ENCODE data around the gene C22orf15.

The C22orf15 gene

GRCh38 chr22:23762842-23763578, at the start of gene C22orf15:
C22orf15 (plus strand) TSS chr22:23762990; CDS start chr22:23763307, 317 bp downstream.
- peak in 1 of 2 donors; percentile 28 for DNase-seq

GRCh38 chr22:23713696-23714595, 48.8 kb upstream of the C22orf15 start:
- DNase-seq, result no peak

DNA sequence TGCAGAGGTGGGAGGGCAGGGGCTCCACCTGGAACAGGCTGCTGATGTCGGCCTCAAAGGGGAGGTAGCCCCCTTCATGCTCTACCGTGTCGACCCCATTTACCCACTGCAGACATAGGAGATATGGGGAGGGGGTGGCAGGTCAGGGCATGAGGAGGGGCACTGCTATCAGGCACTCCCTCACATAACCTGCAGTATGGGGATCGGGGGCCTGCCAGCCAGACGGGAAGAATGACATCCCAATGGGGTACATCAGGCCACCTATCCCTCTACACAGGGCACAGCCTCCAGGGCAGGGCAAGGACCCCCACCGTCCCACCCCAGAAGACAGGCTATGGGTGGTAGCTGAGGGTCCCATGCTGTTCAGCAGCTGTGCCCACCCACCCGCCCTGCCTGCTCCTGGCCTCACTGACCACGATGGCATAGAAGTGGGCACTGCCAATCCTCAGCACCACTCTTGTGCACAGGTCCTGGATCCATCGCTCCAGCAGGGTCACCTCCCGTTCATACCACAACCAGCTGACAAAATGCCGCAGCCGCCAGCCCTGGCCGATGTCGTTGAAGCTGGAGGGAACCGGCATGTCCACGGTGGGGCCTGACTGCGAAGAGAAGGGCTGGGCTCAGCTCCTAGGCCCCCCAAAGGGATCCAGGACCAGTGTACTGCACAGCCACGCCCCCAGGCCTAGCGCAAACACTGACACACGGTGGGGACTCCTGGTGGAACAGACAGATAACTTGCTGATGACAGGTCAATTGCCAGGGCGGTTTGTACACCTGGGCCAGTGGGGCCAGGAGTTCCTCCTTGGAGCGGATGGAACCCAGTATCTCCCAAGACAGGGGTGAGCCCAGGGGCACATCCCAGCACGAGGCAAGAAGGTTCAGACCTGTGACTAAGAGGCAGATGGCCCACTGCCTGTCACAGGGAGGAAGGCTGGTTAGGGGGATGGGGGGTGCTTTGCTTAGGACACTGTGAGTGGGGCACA, 47.9 kb upstream of the C22orf15 start:
- DNase-seq, result no peak

GRCh38 chr22:23715806-23716375, 46.9 kb upstream of the C22orf15 start:
- DNase-seq, result no peak

GRCh38 chr22:23716811-23717801, 45.7 kb upstream of the C22orf15 start:
- peak; percentile 79 to 84 for DNase-seq

DNA sequence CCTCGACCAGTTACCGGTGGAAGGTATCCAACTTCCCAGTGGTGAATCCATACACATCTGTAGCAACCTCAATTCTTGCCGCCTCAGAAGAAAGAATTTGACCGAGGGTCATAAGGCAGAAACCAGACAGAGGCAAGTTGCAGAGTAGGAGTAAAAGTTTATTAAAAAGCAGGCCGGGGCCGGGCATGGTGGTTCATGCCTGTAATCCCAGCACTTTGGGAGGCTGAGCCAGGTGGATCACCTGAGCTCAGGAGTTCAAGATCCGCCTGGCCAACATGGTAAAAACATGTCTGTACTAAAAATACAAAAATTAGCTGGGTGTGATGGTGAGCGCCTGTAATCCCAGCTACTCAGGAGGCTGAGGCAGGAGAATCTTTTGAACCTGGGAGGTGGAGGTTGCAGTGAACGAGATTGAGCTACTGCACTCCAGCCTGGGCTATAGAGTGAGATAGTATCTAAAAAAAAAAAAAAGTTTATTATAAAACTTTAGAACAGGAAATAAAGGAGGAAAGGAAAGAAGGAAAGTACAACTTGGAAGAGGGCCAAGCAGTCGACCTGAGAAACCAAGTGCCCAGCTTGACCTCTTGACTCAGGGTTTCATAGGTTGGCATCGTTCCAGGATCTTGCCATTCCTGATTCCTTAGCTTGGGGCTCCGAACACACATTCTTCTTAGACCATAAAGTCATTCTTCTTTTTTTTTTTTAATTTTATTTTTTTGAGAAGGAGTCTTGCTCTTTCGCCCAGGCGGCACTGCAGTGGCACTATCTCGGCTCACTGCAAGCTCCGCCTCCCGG, 44.2 kb upstream of the C22orf15 start:
- DNase-seq, result no peak

GRCh38 chr22:23720855-23721254, 41.9 kb upstream of the C22orf15 start:
- no peak for DNase-seq

GRCh38 chr22:23722160-23722559, 40.6 kb upstream of the C22orf15 start:
- no peak for DNase-seq

- no peak for DNase-seq
Observed at GRCh38 chr22:23722724-23723123, 40.1 kb upstream of the C22orf15 start.

GRCh38 chr22:23728108-23728507, 34.7 kb upstream of the C22orf15 start:
- DNase-seq, result peak in 1 of 2 donors; percentile 9

DNA sequence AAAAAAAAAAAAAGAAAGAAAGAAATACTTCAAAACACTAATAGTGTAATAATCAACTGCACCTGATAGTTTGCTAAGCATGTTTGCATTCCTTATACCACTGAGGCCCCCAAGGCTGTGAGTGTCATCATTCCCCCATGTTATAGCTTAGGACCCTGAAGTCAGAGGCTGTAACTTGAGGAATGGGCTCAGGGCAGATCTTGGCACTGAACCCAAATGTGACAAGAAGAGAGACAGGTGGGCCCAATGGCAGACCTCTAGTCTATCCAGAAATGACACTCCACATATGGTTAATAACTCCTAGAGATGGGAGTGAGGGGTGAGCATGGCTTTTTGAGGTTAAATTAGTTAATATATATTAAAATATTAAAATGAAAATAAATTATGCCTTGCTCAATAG, 25.1 kb upstream of the C22orf15 start:
- no peak for DNase-seq

GRCh38 chr22:23742505-23743264, 20.1 kb upstream of the C22orf15 start:
- no peak for DNase-seq

DNA sequence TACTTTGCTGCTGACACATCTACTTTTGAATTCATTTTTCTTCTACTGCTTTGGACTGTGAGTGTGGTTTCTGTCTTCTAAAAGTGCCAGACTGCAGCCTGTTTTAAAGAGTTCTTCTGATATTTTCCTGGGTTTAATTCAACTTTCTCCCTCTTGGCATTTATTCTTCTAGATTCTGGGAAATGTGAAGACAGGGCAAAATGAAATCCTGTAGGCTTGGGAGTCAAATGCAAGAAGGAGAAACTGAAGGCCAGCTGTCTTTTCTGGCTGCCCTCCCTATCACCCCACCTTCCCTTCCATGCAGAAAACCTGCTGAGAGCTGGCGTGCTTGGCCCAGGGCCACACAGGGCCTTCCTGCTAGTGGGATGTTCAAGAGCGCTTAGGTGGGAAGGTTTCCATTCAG, 19.5 kb upstream of the C22orf15 start:
- peak in 1 of 2 donors; percentile 52 for DNase-seq

- no peak for DNase-seq
Observed at GRCh38 chr22:23744001-23744400, 18.8 kb upstream of the C22orf15 start.

GRCh38 chr22:23744485-23744884, 18.3 kb upstream of the C22orf15 start:
- no peak for DNase-seq

- DNase-seq, result no peak
Observed at GRCh38 chr22:23745791-23746190, 17.0 kb upstream of the C22orf15 start.

DNA sequence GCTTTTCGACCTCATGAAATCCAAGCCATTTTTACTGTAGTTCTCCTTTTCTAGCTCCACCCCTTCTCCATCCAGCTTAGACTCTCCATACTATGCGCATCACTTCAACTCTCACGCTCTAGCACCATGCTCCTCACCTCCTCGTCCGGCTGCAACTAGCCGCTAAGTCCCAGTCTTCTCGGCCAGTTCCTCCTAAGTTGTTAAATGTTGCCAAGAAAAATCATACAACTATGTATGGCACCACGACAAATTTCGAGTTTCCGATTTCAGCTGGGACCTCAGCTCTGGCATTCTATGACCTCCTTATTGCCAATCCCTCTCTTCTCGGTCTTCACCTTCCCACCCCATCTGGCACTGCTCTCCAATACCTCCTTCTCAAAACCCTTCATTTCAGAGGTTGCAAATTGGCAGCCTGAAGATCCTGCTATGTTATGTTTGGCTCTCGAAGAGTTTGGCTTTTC, 12.9 kb upstream of the C22orf15 start:
- no peak for DNase-seq

DNA sequence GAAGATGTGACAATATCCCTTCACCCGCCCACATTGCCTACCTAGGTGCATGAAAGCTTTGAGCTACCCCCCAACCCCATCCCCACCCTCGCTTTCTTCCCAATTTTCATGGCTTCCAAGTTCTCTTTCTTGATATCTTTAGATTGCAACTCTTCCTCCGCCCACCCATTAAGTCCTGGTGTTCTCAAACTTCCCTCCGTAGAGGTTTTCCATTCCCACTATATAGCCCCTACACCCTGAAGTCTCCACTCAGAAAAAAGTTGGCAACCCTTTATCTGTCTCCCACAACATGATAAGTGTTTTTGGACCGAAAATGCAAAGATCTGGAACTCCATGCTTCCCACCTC, 12.4 kb upstream of the C22orf15 start:
- no peak for DNase-seq

- DNase-seq, result peak; percentile 58 to 76
Observed at GRCh38 chr22:23750714-23751440, 11.9 kb upstream of the C22orf15 start, which contains the start of gene ZNF70. ZNF70 (minus strand) TSS chr22:23751112; CDS start chr22:23745140, 5,972 bp downstream.
